DMS53 treated with DMSO at 0.1 percent for 48 hours (cell line): ENCODE measurements around the gene ZNF747.
A peak's percentile ranks its signal among the peaks of the same experiment; 100 is the strongest.

Experiments used
- DNase-seq: peaks from one replicate; lab custom pipeline; 2025; ENCODE audit not compliant: unreplicated experiment; lab: John Stamatoyannopoulos, UW

The ZNF747 gene

DNA sequence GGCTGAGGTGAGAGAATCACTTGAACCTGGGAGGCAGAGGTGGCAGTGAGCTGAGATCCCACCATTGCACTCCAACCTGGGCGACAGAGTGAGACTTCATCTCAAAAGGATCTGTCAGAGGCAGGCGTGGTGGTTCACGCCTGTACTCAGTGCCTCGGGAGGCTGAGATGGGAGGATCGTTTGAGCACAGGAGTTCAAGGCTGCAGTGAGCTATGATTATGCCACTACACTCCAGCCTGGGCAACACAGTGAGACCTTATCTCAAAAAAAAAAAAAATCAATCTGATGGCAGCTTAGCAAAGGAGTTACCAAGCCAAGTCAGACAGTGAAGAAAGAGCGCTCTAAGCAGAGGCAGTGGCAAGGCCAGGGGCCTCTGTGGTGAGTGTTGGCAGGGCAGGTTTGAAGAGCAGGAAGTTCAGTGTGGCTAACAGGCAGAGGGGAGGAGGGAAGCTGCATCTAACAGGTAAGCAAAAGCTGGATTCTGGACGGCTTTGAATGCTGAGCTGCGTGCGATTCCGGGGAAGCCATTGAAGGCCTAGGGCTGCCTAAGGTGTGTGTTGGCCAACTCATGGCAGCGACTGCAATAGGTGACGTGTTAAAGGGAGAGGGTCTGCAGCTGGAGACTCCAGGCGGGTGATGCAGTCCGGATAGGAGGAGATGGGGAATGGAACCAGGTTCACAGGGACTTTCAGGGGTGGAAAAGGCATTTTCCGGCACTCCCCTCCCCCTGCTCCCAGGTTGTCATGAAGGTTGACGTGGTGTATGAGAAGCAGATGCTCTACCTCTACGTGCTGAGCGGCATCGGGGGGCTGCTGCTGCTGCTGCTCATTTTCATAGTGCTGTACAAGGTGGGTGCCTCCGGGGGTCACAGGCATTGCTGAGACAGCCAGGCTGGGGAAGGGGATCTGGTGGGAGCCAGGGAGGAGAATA is 15.3 kb downstream of the ZNF747 start:
- no peak for DNase-seq

GRCh38 chr16:30518552-30518951 is 16.1 kb downstream of the ZNF747 start:
- DNase-seq: no peak

GRCh38 chr16:30515275-30515674 is 19.4 kb downstream of the ZNF747 start:
- DNase-seq: no peak

DNA sequence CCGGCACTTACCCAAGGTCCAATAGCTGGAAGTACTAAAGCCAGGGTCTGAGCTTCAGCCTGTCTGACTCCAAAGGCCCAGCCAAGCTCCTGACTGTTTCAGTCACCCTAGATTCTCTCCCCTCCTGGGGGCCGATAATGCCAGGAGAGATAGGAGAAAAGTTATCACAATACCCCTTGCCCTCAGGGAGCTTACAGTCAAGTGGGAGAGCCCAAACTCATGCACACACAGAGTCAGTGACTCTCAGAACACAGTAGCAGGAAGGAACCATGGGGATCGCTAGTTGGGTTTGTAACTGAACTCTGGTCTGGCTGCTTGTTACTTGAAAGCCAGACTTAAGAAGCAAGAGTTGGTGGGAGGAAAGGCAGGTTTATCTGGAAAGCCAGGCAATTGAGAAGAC is 23.1 kb downstream of the ZNF747 start:
- no peak for DNase-seq

GRCh38 chr16:30510376-30510938 is 24.2 kb downstream of the ZNF747 start:
- no peak for DNase-seq

- DNase-seq: no peak
Observed at GRCh38 chr16:30509081-30509765, 25.4 kb downstream of the ZNF747 start.

DNA sequence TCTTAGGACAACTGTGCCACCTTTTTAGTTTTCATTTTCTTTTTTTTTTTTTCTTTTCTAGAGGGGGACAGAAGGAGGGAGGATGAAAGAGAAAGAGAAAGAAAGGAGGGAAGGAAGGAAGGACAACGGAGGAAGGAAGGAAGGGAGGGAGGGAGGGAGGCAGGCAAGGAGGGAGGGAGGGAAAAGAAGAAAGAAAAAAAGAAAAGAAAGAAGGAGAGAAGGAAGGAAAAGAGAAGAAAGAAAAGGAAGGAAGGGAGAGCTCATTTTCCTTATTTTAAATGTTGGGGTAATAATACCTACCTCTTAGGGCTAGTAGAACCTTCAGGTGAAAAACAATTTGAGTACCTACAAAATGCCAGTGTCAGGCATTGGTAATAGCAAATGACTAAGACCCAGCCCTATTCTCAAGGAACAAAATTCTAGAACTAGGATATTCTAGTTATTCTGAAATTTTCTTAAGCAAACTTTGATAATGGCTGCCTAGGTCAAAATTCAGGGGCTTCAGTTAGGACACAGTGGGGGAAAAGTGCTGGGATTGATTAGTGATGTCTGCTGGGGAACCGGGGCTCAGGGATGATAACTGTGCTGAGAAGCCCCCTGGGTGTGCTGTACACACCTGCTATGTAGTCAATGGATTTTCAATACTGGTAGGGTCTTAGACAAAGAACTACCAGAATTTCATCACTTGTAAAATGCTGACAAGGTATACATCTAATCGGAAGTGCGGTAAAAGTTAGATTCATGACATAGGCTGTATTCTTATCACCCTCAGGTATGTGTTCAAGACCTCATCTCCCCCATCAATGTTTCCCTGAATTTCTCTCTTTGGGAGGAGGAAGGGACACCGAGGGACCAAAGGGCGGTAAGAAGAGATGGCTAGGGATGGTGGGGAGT is 31.0 kb downstream of the ZNF747 start:
- no peak for DNase-seq

DNA sequence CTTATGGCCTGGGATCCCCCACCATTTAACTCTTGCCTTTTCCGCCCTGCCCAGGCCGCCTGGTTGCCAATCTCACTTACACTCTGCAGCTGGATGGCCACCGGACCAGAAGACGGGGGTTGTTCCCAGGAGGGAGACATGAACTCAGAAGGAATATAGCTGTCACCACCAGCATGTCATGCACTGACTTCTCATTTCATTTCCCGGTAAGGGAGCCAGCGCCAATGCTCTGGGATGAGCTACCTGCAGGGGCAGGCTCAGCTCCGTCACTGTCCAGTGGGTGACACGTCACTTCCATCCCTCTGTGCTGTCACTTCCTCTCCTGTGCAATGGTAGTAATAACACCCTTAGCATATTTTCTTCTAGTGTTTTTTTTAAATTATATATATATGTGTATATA is 35.4 kb downstream of the ZNF747 start:
- DNase-seq: no peak

DNA sequence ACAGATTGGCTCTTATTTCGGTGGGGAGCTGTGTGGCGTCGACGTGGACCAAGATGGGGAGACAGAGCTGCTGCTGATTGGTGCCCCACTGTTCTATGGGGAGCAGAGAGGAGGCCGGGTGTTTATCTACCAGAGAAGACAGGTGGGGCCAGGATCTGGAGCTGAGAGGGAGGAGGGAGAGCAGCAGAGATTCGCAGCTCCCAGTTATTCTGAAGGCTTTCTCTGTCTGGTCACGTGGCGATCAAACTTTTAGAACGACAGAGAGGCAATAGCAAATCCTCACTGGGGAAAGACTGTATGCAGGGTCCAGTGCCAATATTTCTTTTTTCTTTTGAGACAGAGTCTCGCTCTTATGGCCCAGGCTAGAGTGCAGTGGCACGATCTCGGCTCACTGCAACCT is 39.9 kb downstream of the ZNF747 start:
- DNase-seq: no peak

DNA sequence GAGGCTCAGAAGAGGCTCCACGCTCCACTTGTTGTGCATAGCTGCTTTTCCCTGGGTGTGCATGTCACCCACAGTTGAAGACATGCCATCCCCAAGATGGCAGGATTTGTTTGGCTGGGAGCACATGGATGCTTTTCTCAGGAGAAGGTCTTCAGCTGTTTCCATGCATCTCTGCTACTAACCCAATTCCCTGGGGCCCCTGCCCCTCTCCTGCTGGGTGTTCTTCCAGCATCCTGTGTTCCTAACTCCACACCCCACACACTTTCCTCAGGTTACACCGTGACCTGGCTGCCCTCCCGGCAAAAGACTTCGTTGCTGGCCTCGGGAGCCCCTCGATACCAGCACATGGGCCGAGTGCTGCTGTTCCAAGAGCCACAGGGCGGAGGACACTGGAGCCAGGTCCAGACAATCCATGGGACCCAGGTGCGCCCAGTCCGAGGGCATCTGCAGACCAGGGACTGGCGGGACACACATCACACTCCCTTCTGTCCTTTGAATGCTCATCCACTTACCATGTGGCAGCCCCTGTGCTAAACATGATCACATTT is 40.6 kb downstream of the ZNF747 start:
- DNase-seq: no peak

- peak; percentile 12 for DNase-seq
Observed at GRCh38 chr16:30491744-30492308, 42.8 kb downstream of the ZNF747 start.

- no peak for DNase-seq
Observed at GRCh38 chr16:30491229-30491628, 43.4 kb downstream of the ZNF747 start.

DNA sequence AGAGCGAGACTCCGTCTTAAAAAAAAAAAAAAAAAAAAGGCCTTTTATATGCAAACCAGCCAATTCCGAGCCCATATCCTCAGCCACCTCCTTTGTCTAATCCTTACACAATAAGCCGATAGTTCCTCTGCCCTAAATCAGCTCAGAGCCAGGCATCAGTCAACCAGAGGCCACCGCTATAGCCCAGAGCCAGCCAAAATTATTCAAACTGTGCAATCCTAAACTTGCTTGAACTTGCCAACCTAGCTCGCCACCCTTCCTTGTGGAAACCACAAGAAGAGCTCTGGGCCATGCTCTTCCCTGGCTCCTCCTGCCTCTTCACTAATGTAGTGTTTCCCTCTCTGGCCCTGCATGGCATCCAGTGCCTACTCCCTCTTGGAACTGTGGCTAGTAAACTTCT is 44.4 kb downstream of the ZNF747 start:
- no peak for DNase-seq

- DNase-seq: peak; percentile 44
Observed at GRCh38 chr16:30488764-30489605, 45.7 kb downstream of the ZNF747 start.

GRCh38 chr16:30485818-30486436 is 48.7 kb downstream of the ZNF747 start:
- no peak for DNase-seq

GRCh38 chr16:30484887-30485286 is 49.8 kb downstream of the ZNF747 start:
- no peak for DNase-seq

DNA sequence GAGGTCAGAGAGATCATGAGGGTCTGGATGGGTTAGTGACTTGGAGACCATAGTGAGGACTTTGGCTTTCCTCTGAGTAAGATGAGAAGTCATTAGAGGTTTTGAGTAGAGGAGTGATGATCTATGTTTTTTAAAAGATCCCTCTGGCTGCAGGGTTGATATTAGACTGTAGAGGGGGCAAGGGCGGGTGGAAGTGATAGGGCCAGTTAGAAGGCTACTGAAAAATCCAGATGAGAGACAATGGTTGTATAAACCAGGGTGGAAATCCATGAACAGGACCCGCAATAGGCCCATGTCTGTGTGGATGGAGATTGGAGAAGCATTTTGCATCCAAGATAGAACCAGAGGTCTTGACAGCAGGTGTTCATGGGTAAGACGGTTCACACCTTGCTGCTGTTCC is 52.3 kb downstream of the ZNF747 start:
- no peak for DNase-seq

DNA sequence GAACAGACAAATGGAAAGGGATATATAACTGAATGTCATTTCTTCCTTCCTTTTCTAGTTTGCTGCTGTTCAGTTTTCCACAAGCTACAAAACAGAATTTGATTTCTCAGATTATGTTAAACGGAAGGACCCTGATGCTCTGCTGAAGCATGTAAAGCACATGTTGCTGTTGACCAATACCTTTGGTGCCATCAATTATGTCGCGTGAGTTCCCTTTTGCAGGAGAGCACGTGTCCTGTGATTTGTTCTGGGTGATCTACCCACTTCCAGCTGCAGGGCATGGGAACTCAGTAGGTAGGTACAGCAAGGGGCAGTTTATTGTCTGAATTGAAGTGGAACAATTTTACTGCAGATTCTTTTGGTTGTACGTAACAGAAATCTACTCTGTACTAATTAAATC is 53.3 kb downstream of the ZNF747 start:
- DNase-seq: no peak
